DMS79 (cell line): ENCODE data around the gene SBF2.
A peak's percentile ranks its signal among the peaks of the same experiment; 100 is the strongest.

ENCODE experiments used
- DNase-seq: peaks from one replicate; lab custom pipeline; 2025; lab: John Stamatoyannopoulos, UW

Gene SBF2

GRCh38 chr11:10293423-10294289 lies at the start of gene SBF2:
Gene SBF2, minus strand, starts transcription at chr11:10294219. Its CDS starts 150 bp downstream, at chr11:10294069.
- DNase-seq: peak; percentile 27

GRCh38 chr11:10338287-10338686 lies 44.3 kb upstream of the SBF2 start:
- DNase-seq: no peak

DNA sequence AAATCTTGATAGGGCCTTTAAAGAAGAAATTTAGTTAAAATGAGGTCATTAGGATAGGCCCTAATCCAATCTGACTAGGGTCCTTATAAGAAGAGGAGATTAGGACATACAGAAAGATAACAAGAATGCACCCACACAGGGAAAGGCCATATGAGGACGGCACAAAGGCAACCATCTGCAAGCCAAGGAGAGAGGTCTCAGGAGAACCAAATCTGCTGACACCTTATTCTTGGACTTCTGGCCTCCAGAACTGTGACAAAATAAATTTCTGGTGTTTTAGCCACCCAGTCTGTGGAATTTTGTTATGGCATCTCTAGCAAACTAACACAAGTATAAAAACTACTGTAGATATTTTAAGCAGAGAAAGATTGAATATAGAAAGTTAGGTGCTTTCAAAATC lies 39.5 kb upstream of the SBF2 start:
- no peak for DNase-seq

DNA sequence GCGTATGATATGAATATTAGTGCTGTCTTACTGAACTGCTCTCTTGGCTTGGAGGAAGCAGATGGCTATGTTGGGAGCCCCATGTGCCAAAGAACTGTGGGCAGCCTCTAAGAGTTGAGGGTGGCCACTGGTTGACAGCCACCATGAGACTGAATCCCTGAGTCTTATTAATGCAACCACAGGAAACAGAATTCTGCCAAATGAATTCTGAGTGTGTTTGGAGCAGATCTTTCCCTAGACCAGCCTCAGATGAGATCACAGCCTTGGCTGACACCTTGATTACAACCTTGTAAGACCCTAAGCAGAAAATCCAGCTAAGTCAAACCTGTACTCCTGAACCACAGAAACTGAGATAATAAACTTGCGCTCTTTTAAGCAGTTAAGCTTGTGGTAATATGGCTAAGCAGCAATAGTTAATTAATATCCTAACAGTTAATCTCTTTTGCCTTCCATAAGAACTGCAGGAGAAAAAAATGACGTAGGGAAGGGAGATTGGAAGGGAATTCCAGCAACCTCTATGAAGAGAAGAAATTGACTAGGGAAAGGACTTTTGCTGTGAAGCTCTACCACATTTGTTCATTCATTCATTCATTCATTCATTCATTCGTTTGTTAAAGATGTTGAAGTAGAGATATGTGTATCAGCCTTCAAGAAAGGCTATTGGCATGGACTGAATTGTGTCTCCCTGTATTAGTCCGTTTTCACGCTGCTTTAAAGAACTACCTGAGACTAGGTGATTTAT lies 37.7 kb upstream of the SBF2 start:
- DNase-seq: no peak

DNA sequence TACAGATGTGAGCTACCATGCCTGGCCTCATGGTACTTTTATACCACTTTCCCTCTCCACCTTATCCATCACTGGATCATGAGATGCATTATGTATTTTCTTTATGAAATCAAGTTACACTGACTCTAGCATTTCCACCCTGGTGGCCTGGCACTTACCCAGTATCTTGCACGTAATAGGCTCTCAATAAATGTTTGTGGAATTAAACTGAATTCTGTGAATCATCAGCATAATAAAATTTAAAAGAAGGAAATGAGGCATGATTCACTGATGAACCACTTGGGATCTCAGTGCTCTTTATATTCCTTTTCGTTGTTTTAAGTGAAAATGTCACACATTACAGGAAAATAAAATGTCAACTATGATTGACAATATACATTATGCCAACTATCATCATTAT lies 35.9 kb upstream of the SBF2 start:
- no peak for DNase-seq

DNA sequence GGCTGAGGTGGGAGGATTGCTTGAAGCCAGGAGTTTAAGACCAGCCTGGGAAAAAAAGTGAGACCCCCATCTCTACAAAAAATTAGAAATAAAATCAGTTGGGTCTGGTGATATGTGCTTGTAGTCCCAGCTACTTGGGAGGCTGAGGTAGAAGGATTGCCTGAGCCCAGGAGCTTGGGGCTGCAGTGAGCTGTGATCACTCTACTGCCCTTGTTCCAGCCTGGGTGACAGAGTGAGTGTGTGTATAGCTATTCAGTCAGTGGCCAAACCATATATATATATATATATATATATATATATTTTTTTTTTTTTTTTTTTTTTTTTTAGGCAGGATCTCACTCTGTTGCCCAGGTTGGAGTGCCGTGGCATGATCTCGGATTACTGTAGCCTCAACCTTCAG lies 35.3 kb upstream of the SBF2 start:
- no peak for DNase-seq

GRCh38 chr11:10328314-10329098 lies 34.5 kb upstream of the SBF2 start:
- no peak for DNase-seq

DNA sequence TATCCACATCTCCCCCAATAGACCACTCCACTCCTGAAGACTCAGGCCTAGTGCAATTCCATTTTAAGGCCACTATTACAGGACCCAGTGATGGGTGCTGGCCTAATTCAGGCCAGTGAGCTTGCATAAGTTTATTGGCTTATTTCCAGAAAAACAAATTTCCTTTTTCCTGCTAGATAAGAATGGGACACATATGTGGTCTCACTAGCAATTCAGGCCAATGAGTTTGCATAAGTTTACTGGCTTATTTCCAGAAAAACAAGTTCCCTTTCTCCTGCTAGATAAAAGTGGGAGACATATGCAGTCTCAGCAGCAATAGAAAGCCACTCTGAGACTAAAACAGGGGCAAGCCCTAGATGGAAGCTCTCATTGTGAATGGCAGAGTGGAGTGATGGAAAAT lies 33.2 kb upstream of the SBF2 start:
- no peak for DNase-seq

GRCh38 chr11:10326012-10326964 lies 32.3 kb upstream of the SBF2 start:
- no peak for DNase-seq

DNA sequence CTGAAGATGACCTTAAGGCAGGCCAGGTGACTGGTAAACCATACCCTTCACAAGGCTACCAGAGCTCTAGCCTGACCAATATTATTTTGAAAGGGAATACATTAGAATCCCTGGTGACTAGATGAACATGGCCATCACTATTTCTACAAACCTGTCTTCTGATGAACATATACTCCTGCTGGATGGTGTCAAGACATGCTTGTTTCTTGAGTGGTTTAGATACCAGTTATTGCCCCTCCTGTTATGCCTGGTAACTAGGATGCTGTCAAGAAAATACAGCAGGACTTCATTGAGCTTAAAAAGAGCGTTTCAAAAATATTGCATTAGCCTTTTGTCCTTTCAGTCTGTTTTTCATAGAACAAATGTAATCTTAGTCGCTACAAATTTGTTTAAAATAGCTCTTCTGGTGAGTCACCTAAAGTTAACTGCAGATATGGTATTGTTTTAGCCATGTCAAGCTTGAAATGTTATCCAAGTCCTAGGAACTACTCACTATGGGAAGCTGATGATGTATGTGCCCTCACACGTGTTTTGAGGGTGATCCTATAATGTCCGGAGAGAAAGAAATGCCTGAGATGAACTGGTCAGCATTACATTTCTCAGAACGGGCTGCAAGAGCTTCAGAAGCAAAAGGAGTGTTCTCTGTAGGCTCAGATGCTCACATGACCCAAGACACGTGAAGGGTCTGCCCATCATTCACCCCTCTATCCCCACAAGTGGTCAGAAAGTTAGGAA lies 31.4 kb upstream of the SBF2 start:
- DNase-seq: no peak

- no peak for DNase-seq
Measured at GRCh38 chr11:10324474-10324873, 30.5 kb upstream of the SBF2 start.

DNA sequence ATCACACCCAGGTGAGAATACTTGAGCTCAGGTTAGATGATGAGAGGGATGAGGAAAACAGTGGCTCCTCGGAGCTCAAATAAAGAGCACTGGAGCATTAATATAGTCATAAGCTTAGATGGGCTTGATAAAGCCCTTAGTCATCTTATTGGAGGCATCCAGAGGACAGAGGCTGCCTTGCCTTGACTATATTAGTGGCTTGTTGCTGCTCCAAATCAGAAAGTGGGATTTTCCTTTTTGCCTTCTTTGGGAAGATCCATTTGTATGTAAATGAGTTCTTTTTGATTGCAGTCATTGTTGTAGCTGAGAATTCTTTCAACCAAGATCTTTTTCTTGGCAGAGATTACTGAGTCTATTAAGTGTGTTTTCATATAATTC lies 29.8 kb upstream of the SBF2 start:
- DNase-seq: no peak

GRCh38 chr11:10322830-10323792 lies 29.1 kb upstream of the SBF2 start:
- no peak for DNase-seq

- no peak for DNase-seq
Measured at GRCh38 chr11:10322401-10322800, 28.4 kb upstream of the SBF2 start.

DNA sequence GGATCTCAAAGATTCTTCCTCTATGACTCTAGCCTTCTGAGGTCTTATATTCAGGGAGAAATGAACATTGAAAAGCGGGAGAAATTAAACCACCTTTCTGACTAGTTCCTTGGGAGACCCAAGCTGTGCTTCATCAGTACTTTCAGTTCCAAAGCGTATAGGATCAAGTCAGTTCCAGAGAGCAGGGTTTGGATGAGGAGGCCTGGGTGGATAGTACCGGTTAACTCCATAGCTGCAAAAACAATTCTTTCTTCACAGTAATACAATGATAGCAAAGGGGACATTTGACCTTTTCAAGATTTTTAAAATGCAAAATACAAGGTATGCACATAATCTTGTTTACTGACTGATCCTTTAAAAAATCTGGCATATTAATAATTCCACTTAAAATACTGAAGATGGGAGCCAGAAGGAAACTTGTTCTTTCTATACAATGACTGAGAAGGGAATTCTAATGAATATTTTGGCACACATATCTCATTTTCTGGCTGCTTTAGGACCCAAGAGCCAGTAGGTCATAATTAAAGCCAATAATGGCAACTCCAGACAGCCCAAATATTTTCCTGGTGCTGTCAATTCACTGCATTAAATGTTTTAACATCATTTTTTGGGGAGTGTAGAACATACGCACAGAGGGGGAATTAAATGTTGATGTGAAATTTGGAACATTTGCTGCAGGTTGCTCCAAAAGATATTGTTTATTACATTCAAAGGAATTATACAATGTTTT lies 26.9 kb upstream of the SBF2 start:
- no peak for DNase-seq

- no peak for DNase-seq
Measured at GRCh38 chr11:10319702-10320558, 25.9 kb upstream of the SBF2 start.

DNA sequence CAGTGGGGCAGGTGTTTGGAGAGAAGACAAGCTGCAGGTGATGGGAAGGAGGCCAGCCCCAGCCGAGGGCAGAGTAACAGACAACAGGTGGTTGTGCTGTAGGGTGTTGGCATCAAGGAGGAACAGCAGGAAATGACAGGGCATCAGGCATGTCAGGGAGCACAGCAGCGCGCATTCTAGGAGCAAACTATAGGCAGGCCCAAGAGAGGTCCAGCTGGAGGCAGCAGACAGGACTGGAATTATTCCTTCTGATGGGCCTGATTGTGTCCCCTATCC lies 24.4 kb upstream of the SBF2 start:
- DNase-seq: no peak
